Measurements from ENCODE around the gene SHROOM1. TPM values are rescaled to one million over a fixed set of nuclear protein-coding genes. Genes with fewer than 3 reads are reported as not detected.

SHROOM1 gene
- total RNA-seq, 2 donors from 2014 or later = 62.1 to 364 TPM

GRCh38 chr5:132774896-132775295 lies 55.6 kb downstream of the SHROOM1 start:
- intact Hi-C loops (cut with DNase I) = no loop called here
- 86% methylated on average over 5 of the region's 5 CpGs for WGBS
- TF ChIP-seq POLR2A (IDR thresholded peaks at IDR 0.05) (no peak), CTCF (IDR thresholded peaks at IDR 0.05) (no peak), POLR2AphosphoS5 (IDR thresholded peaks at IDR 0.05) (no peak)
- no peaks in the 10 kb centered on the region for H3K4me1 ChIP-seq (replicated peaks)
- no peaks in the 10 kb centered on the region for H3K36me3 ChIP-seq
- no peak for DNase-seq (ENCODE audit: low spot score)
- H3K4me3 ChIP-seq = no peak overlapping the region
- H3K27ac ChIP-seq = no peak overlapping the region
- H3K27me3 ChIP-seq (replicated peaks; ENCODE audit: insufficient read depth) = no peaks in the 10 kb centered on the region
- H3K9me3 ChIP-seq = no peaks in the 10 kb centered on the region

GRCh38 chr5:132774406-132774805 lies 56.0 kb downstream of the SHROOM1 start:
- TF ChIP-seq CTCF (IDR thresholded peaks at IDR 0.05) = no peak
- no peak for TF ChIP-seq POLR2A (IDR thresholded peaks at IDR 0.05)
- no peak for TF ChIP-seq POLR2AphosphoS5 (IDR thresholded peaks at IDR 0.05)
- H3K9me3 ChIP-seq = no peaks in the 10 kb centered on the region
- no peak for DNase-seq (ENCODE audit: low spot score)
- no peaks in the 10 kb centered on the region for H3K4me1 ChIP-seq (replicated peaks)
- no peaks in the 10 kb centered on the region for H3K27me3 ChIP-seq (replicated peaks; ENCODE audit: insufficient read depth)
- 64% methylated on average over 3 of the region's 3 CpGs for WGBS
- intact Hi-C loops (cut with DNase I) = no loop called here
- no peaks in the 10 kb centered on the region for H3K36me3 ChIP-seq
- no peak overlapping the region for H3K27ac ChIP-seq
- H3K4me3 ChIP-seq = no peak overlapping the region

GRCh38 chr5:132773601-132774355 lies 56.7 kb downstream of the SHROOM1 start:
- no peaks in the 10 kb centered on the region for H3K4me1 ChIP-seq (replicated peaks)
- no peaks in the 10 kb centered on the region for H3K9me3 ChIP-seq
- 61% methylated on average over 12 of the region's 12 CpGs for WGBS
- no peaks in the 10 kb centered on the region for H3K27me3 ChIP-seq (replicated peaks; ENCODE audit: insufficient read depth)
- no peak overlapping the region for H3K4me3 ChIP-seq
- H3K36me3 ChIP-seq = no peaks in the 10 kb centered on the region
- intact Hi-C loops (cut with DNase I) = no loop called here
- DNase-seq (ENCODE audit: low spot score) = no peak
- TF ChIP-seq POLR2A (IDR thresholded peaks at IDR 0.05) (no peak), POLR2AphosphoS5 (IDR thresholded peaks at IDR 0.05) (no peak), CTCF (IDR thresholded peaks at IDR 0.05) (no peak)
- H3K27ac ChIP-seq = no peak overlapping the region

- H3K27ac ChIP-seq = no peak overlapping the region
Observed at GRCh38 chr5:132773114-132773513, 57.3 kb downstream of the SHROOM1 start.

More at GRCh38 chr5:132773114-132773513, 57.3 kb downstream of the SHROOM1 start:
- TF ChIP-seq CTCF (IDR thresholded peaks at IDR 0.05) (no peak), POLR2AphosphoS5 (IDR thresholded peaks at IDR 0.05) (no peak), POLR2A (IDR thresholded peaks at IDR 0.05) (no peak)
- Histone ChIP-seq H3K4me1 (replicated peaks) (no peaks in the 10 kb centered on the region), H3K4me3 (no peak overlapping the region), H3K36me3 (no peaks in the 10 kb centered on the region), H3K9me3 (no peaks in the 10 kb centered on the region), H3K27me3 (replicated peaks; ENCODE audit: insufficient read depth) (no peaks in the 10 kb centered on the region)
- 90% methylated on average over 5 of the region's 5 CpGs for WGBS
- DNase-seq (ENCODE audit: low spot score) = no peak
- intact Hi-C loops (cut with DNase I) = no loop called here

All from prostate gland (tissue), 2 donors.